SW480 (cell line): ENCODE results near the gene ACOXL.

Experiments
- DNase-seq: peaks from one replicate; pipeline ENCODE4 v3.0.0-alpha.2; 2016; ENCODE audit warnings: low spot score

Gene ACOXL

GRCh38 chr2:111167076-111167862 lies 434.9 kb downstream of the ACOXL start:
- DNase-seq, result no peak

DNA sequence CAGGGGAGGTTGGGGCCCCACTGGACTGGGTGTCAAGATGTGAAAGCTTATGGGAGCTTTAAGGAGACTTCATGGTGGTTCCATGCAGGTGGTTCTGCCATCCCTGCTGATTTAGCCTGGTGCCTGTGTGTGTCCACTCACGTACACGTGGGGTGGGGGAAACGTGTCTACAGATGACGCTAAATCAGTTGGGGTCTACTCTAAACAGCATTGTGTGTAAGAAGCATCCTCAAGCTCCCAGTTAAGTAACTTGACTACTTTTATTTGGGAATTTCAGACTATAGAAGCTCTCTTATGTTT lies 435.4 kb downstream of the ACOXL start:
- no peak for DNase-seq
